ENCODE data around the gene NUMA1.

The NUMA1 gene

DNA sequence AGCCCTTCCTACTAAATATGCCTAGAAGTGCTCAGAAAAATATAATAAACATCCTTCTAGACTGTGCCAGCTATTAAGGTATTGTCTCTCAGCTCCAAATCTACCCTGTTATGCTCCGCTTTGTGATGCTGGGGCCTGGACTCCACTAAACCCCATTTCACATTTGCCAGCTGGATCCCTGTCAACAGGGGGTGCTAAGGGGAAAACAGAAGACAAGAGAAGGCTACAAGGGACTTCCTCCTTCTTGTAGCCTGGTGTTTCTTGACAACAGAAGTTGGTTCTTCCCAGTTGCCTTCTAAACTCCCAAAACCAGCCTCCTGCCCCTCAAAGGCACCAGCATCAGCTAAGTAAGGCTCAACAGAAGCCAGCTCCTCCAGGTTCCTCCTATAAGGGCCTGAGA is 5.2 kb downstream of the NUMA1 start:
- TF ChIP-seq CTCF (conservative IDR thresholded peaks at IDR 0.05; ENCODE audit: low read length): 0 out of 2 replicates have a peak, but pooled peaks have one; percentile 18
- DNase-seq (ENCODE audit: low read depth): no peak

DNA sequence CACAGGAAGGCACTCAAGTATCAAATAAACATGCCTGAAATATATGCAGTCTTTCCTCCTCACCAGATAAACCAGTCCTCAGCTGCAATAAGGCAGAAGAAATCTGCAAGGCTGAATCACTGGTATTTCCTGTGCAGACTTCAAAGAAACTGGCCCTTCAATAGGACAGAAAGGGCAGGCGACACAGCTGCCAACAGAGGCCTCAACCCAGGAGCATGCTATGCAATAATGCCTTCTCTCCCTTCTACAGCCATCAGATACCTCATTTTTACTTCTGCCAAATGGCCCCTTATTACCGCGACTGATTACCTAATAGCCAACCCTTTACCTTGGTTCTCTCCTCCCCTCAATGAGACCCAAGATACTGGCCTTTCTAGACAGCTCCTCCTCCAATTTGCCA is 8.0 kb downstream of the NUMA1 start:
- no peak for TF ChIP-seq CTCF (conservative IDR thresholded peaks at IDR 0.05; ENCODE audit: low read length)
- no peak overlapping the region for H3K4me3 ChIP-seq (ENCODE audit: low read length)
- DNase-seq (ENCODE audit: low read depth): peak; percentile 86

More for the DNA sequence above, 5.2 kb downstream of the NUMA1 start:
- no peak overlapping the region for H3K4me3 ChIP-seq (ENCODE audit: low read length)

- no peak for TF ChIP-seq CTCF (conservative IDR thresholded peaks at IDR 0.05; ENCODE audit: low read length)
- no peak for DNase-seq (ENCODE audit: low read depth)
- H3K4me3 ChIP-seq (ENCODE audit: low read length): no peak overlapping the region
Observed at GRCh38 chr11:72070491-72070890, 9.9 kb downstream of the NUMA1 start.

DNA sequence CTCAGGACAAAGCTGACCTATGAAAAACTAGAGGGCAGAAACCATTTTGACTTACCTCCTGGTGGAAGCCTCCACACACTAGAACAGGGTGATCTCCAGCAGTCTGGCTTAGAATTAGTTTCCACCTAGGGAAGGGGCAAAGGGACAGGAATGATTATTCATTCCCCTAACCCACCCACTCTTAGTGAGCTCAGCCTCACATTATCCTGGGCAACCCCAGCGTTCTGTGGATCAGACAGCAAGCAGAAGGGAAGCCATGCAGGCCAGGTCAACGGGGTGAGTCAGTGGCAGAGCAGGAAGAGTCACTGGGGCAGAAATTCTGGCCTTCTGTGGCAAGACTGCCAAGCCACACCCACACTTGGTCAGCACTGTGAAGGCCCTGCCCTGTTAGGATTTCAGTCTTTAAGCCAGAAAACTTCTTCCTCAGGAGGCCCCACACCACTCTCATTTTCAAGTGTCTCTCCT is 10.5 kb downstream of the NUMA1 start:
- H3K4me3 ChIP-seq (ENCODE audit: low read length): peak overlapping the region; percentile 43
- no peak for TF ChIP-seq CTCF (conservative IDR thresholded peaks at IDR 0.05; ENCODE audit: low read length)
- DNase-seq (ENCODE audit: low read depth): peak; percentile 90

DNA sequence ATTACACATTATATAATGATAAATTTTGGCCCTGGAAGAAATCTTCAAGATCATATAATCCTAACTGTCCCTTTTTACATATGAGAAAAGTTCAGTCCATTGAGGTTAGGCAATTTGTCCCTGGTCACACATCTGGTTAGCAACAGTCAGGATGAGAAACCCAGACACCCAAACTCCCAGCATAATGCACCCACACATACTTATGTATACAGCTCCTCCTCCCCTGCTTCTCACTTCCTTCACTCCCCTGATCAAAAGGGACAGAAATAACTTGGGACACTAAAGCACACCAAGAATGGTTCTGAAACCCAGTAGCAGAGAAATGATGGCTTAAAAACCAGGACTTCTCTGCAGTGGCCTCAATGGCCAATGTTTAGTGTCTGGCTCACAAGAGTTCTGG is 11.1 kb downstream of the NUMA1 start:
- H3K4me3 ChIP-seq (ENCODE audit: low read length): peak overlapping the region; percentile 43
- peak; percentile 65 for DNase-seq (ENCODE audit: low read depth)
- TF ChIP-seq CTCF (conservative IDR thresholded peaks at IDR 0.05; ENCODE audit: low read length): no peak

DNA sequence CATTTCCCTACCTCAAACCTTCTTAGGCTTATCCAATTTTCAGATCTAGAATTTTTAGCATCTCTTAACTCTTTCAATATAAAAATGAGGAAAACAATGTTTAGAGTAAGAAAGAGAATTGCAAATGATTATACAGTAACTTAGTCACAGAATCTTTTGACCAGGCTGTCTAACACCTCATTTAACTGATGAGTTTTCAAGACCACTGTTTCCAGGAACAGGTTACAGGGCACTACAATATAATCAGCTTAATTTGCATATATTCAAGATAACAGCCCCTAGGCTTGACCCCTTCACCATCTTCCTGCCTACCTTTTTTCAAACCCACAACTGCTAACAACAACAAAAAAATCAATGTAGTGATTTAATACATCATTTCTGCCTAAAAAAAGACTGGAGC is 12.7 kb downstream of the NUMA1 start:
- H3K4me3 ChIP-seq (ENCODE audit: low read length): no peak overlapping the region
- no peak for DNase-seq (ENCODE audit: low read depth)
- TF ChIP-seq CTCF (conservative IDR thresholded peaks at IDR 0.05; ENCODE audit: low read length): no peak

DNA sequence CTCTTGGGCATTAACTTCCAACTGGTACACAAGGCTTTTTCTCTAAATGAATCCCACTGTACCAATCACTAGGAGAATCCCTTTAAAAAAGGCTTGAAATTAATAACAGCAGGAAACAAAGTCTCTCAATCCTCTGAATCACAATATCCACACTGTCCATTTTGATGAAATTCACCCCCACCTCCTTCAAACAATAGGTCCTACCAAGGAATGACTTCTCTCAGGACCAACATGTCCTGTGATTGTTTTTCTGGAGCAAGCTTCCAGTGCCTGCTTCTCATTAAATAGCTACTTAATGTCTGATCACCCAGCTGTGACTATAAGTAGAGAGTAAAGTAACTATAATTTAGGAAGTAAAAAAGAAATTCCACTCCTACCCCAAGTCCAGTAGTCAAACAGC is 13.1 kb downstream of the NUMA1 start:
- no peak for TF ChIP-seq CTCF (conservative IDR thresholded peaks at IDR 0.05; ENCODE audit: low read length)
- no peak overlapping the region for H3K4me3 ChIP-seq (ENCODE audit: low read length)
- DNase-seq (ENCODE audit: low read depth): no peak

All from AG10803 (cell line).